Stimulated activated CD4-positive, alpha-beta T cell treated with anti-CD3 and anti-CD28 coated beads, Interleukin-4, amount 100 ng/mL, for 4 hours (primary cell): ENCODE results near the gene ARL3.
"Not testable (repeated sequence)": the region's sequence is repeated elsewhere in the genome, so short reads cannot be mapped to it uniquely, and the experiment has no call there.

Experiments
- DNase-seq, 2 experiments: peaks; one replicate each; pipeline ENCODE4 v3.0.0-alpha.2; 2020

ARL3 gene

GRCh38 chr10:102713814-102714620, at the start of gene ARL3:
Gene ARL3, minus strand, starts transcription at chr10:102714397. Its CDS starts 122 bp downstream, at chr10:102714275.
- peak; percentile 96 to 97 for DNase-seq

GRCh38 chr10:102763037-102763607, 48.9 kb upstream of the ARL3 start:
- DNase-seq = no peak

- DNase-seq = no peak
Measured at GRCh38 chr10:102762401-102763015, 48.3 kb upstream of the ARL3 start.

DNA sequence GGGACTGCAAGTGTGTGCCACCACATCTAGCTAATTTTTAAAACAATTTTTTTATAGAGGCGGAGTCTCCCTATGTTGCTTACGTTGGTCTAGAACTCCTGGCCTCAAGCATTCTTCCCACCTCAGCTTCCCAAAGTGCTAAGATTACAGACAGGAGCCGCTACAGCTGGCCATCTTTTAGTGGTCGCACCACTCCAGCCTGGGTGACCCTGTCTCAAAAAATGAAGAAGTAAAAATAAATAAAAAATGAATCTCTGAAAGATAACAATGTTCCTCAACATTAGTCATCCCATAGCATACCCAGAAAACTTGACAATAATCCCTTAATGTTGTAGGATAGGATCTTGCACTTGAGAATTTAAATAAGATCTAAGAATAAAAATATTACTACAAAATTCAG, 47.8 kb upstream of the ARL3 start:
- DNase-seq = no peak

- no peak for DNase-seq
Measured at GRCh38 chr10:102759497-102760210, 45.5 kb upstream of the ARL3 start.

DNA sequence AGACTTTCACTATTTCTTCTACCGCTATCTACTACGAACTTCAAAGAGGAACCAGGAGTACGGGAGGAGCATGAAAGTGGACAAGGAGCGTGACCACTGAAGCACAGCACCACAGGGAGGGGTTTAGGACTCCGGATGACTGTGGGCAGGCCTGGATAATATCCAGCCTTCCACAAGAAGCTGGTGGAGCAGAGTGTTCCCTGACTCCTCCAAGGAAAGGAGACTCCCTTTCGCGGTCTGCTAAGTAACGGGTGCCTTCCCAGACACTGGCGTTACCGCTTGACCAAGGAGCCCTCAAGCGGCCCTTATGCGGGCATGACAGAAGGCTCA, 44.7 kb upstream of the ARL3 start:
- not testable (repeated sequence) for DNase-seq

GRCh38 chr10:102758240-102758932, 44.2 kb upstream of the ARL3 start:
- DNase-seq = no peak

DNA sequence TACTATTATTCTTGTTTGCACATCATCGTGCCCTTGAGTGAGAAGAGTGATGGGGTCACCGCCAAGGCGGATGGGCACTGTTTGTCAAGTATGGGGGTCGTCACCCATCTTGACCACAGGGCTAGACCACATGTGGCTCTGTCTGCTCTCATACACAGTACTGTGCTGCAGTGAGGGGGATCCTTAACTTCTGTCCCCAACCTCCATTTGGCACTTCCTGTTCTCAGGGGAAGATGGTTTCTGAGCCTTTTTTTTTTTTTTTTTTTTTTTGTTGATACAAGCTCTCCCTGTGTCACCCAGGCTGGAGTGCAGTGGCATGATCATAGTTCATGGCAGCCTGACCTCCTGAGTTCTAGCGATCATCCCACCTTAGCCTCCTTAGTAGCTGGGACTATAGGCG, 43.1 kb upstream of the ARL3 start:
- DNase-seq = no peak

GRCh38 chr10:102753718-102754117, 39.5 kb upstream of the ARL3 start:
- DNase-seq = no peak

GRCh38 chr10:102752934-102753664, 38.9 kb upstream of the ARL3 start:
- no peak for DNase-seq

GRCh38 chr10:102752266-102752930, 38.2 kb upstream of the ARL3 start:
- DNase-seq = no peak

DNA sequence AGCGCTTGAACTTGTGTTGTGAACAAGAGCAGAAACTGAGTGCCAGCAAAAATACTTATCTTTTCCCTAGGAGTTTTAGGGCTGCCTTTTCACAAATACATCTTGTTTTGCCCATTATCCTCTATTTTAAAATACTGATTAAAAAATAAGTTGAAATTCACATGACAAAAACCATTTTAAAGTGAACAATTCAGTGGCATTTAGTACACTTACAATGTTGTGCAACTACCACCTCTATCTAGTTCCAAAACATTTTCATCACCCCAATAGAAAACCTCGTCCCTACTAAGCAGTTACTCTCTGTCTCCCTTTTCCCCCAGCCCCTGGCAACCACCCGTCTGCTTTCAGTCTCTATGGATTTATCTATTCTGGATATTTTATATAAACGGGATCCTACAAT, 31.0 kb upstream of the ARL3 start:
- no peak for DNase-seq

DNA sequence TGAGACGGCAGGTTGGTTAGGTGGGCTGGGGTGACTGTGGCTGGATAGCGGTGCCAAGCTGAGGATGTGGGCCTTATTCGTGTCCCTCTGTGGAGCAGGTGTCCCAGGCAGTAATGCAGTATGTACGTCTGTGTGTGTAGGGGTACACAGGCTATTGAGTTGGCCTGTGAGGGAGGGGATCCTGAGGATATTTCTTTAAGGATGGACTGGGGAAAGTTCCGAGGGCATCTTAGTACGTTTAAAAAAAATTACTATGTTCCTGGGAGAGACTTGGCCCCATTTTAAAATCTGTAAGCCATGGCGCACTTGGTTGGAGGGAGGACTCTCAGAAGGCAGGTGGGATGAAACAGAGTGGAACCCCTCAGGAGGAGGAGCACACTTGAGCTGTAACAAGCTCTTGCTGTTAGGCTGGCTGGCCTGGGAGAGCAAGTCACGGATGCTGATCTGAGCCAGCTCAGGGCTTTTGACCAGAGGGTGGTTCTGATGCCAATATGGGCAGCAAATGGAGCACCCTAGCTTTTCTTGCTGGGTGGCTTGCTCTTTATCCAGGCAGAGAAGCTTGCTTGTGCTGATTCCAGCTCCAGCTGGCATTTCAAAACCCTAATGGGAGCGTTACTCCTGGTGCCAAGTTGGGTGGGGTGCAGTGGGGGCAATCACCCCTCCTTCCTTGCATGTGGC, 30.3 kb upstream of the ARL3 start:
- DNase-seq = no peak

- peak; percentile 86 to 95 for DNase-seq
Measured at GRCh38 chr10:102743588-102744373, 29.6 kb upstream of the ARL3 start, which contains the start of gene WBP1L. Gene WBP1L, plus strand, starts transcription at chr10:102743948. Its CDS starts 106 bp downstream, at chr10:102744054.

DNA sequence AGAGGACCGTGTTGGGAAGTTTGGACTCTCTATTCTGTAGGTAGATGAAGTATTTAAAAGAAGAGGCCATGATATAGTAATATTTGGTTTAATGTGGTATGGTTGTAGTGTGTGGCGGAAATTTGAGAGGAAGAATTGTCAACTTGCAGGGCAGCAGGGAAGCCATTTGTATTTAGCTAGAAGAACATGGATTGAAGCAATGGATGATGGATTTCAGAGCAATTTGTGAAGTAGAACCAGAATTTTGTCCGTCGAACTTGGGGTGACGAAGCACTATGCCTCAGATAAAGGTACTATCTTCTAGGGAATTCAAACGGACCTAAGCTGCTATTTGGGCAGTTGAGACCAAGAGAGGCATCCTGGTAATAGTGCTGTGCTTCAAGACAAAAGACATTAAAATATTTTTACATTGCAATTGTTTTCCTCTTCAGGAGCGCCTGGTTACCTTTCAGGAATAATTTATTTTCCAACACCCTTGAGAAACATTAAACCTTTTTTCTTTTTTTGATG, 28.9 kb upstream of the ARL3 start:
- no peak for DNase-seq

- not testable (repeated sequence) for DNase-seq
Measured at GRCh38 chr10:102742313-102742712, 28.1 kb upstream of the ARL3 start.

DNA sequence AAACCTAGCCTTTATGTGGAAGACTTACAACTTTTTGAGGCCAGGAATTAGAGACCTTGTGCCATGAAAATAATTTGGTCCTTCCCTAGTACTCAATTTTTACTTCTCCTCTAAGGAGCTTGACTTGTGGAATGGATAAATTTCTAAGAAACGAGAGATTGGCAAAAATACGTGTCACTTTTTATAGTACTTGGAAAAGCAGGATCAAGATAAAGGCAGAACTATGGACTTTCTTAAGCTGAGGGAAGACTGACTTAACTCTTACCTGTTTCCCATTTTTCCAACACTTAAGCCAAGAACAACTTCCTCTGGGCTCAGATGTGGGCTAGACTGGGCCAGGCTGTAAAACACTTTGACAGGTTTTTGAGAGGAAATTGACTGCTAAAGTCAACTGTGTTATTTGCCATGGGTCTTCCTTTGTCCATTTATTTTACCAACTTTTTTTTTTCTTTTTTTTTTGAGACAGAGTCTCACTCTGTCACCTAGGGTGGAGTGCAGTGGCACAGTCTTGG, 27.6 kb upstream of the ARL3 start:
- DNase-seq = no peak

- DNase-seq = no peak
Measured at GRCh38 chr10:102740229-102740628, 26.0 kb upstream of the ARL3 start.

- no peak for DNase-seq
Measured at GRCh38 chr10:102738692-102739121, 24.5 kb upstream of the ARL3 start.
